ENCODE data around the gene HOXC12. TPM values are rescaled to one million over a fixed set of nuclear protein-coding genes. Genes with fewer than 3 reads are reported as not detected.

Gene HOXC12
- total RNA-seq, 1 donor = under 0.01 TPM

- no peaks in the 10 kb centered on the region for H3K79me2 ChIP-seq (ENCODE audit: insufficient read depth, low read length)
- TF ChIP-seq CTCF (IDR thresholded peaks at IDR 0.05; ENCODE audit: extremely low read depth, low read depth, low read length) = no peak
Measured at GRCh38 chr12:53969588-53970259, 15.0 kb downstream of the HOXC12 start.

GRCh38 chr12:53970451-53970850 is 15.7 kb downstream of the HOXC12 start:
- Histone ChIP-seq H3K4me3 (ENCODE audit: insufficient read depth, low read length) (no peak overlapping the region), H3K4me1 (ENCODE audit: insufficient read depth, low read length) (peaks cover 9% of the 10 kb centered on the region), H3K36me3 (ENCODE audit: insufficient read depth, low read length) (no peaks in the 10 kb centered on the region), H3K4me2 (ENCODE audit: insufficient read depth, low read length) (no peak overlapping the region), H4K20me1 (ENCODE audit: insufficient read depth, low read length) (no peaks in the 10 kb centered on the region), H3K9me3 (ENCODE audit: low read depth, low read length) (no peaks in the 10 kb centered on the region), H3K27ac (ENCODE audit: low read depth, low read length) (no peak overlapping the region), H2AFZ (ENCODE audit: low read length) (no peak overlapping the region), H3K27me3 (ENCODE audit: insufficient read depth, low read length) (peaks cover 41% of the 10 kb centered on the region), H3K79me2 (ENCODE audit: insufficient read depth, low read length) (no peaks in the 10 kb centered on the region)
- no peak for TF ChIP-seq CTCF (IDR thresholded peaks at IDR 0.05; ENCODE audit: extremely low read depth, low read depth, low read length)
- no peak for DNase-seq (ENCODE audit: insufficient read length, low spot score, missing footprints)

More at GRCh38 chr12:53969588-53970259, 15.0 kb downstream of the HOXC12 start:
- H4K20me1 ChIP-seq (ENCODE audit: insufficient read depth, low read length) = no peaks in the 10 kb centered on the region
- H3K36me3 ChIP-seq (ENCODE audit: insufficient read depth, low read length) = no peaks in the 10 kb centered on the region
- no peak for DNase-seq (ENCODE audit: insufficient read length, low spot score, missing footprints)
- no peak overlapping the region for H3K4me2 ChIP-seq (ENCODE audit: insufficient read depth, low read length)
- no peak overlapping the region for H3K27ac ChIP-seq (ENCODE audit: low read depth, low read length)
- peaks cover 9% of the 10 kb centered on the region for H3K4me1 ChIP-seq (ENCODE audit: insufficient read depth, low read length)
- H3K9me3 ChIP-seq (ENCODE audit: low read depth, low read length) = no peaks in the 10 kb centered on the region
- no peak overlapping the region for H2AFZ ChIP-seq (ENCODE audit: low read length)
- H3K4me3 ChIP-seq (ENCODE audit: insufficient read depth, low read length) = no peak overlapping the region
- peaks cover 48% of the 10 kb centered on the region for H3K27me3 ChIP-seq (ENCODE audit: insufficient read depth, low read length)

- Histone ChIP-seq H3K79me2 (ENCODE audit: insufficient read depth, low read length) (no peaks in the 10 kb centered on the region), H2AFZ (ENCODE audit: low read length) (no peak overlapping the region), H4K20me1 (ENCODE audit: insufficient read depth, low read length) (no peaks in the 10 kb centered on the region), H3K27me3 (ENCODE audit: insufficient read depth, low read length) (peaks cover 35% of the 10 kb centered on the region), H3K4me2 (ENCODE audit: insufficient read depth, low read length) (no peak overlapping the region), H3K27ac (ENCODE audit: low read depth, low read length) (no peak overlapping the region), H3K4me1 (ENCODE audit: insufficient read depth, low read length) (peaks cover 9% of the 10 kb centered on the region), H3K36me3 (ENCODE audit: insufficient read depth, low read length) (no peaks in the 10 kb centered on the region), H3K9me3 (ENCODE audit: low read depth, low read length) (no peaks in the 10 kb centered on the region), H3K4me3 (ENCODE audit: insufficient read depth, low read length) (no peak overlapping the region)
- TF ChIP-seq CTCF (IDR thresholded peaks at IDR 0.05; ENCODE audit: extremely low read depth, low read depth, low read length) = no peak
- DNase-seq (ENCODE audit: insufficient read length, low spot score, missing footprints) = no peak
Measured at GRCh38 chr12:53971129-53971528, 16.4 kb downstream of the HOXC12 start.

- no peak for TF ChIP-seq CTCF (IDR thresholded peaks at IDR 0.05; ENCODE audit: extremely low read depth, low read depth, low read length)
- Histone ChIP-seq H3K27me3 (ENCODE audit: insufficient read depth, low read length) (peaks cover 34% of the 10 kb centered on the region), H2AFZ (ENCODE audit: low read length) (no peak overlapping the region), H3K79me2 (ENCODE audit: insufficient read depth, low read length) (no peaks in the 10 kb centered on the region), H3K9me3 (ENCODE audit: low read depth, low read length) (no peaks in the 10 kb centered on the region), H4K20me1 (ENCODE audit: insufficient read depth, low read length) (no peaks in the 10 kb centered on the region), H3K4me1 (ENCODE audit: insufficient read depth, low read length) (peaks cover 9% of the 10 kb centered on the region), H3K27ac (ENCODE audit: low read depth, low read length) (no peak overlapping the region), H3K4me2 (ENCODE audit: insufficient read depth, low read length) (no peak overlapping the region), H3K36me3 (ENCODE audit: insufficient read depth, low read length) (no peaks in the 10 kb centered on the region), H3K4me3 (ENCODE audit: insufficient read depth, low read length) (no peak overlapping the region)
- no peak for DNase-seq (ENCODE audit: insufficient read length, low spot score, missing footprints)
Measured at GRCh38 chr12:53971686-53972085, 17.0 kb downstream of the HOXC12 start.
